Coronary artery (tissue), 2 donors: ENCODE data around the gene ACSM3.
"Not testable (repeated sequence)": the region's sequence is repeated elsewhere in the genome, so short reads cannot be mapped to it uniquely, and the experiment has no call there.

Experiments
- DNase-seq: peaks from one replicate; pipeline ENCODE4 v3.0.0-alpha.2; 2017; ENCODE audit warnings: low spot score
- H3K27ac ChIP-seq, 2 donors: fragments of 200-600 bp; sonication (generic); one replicate each; pipeline ENCODE4 v1.5.1; 2016 to 2019
- H3K4me3 ChIP-seq: fragments of 200-600 bp; sonication (generic); 2 replicates; pipeline ENCODE4 v1.5.1; 2016; ENCODE audit warnings: mild to moderate bottlenecking, moderate library complexity
- CTCF ChIP-seq: fragments of 200-600 bp; sonication (generic); IDR thresholded peaks from one replicate; pipeline ENCODE4 v1.5.1; 2019; ENCODE audit warnings: antibody characterized with exemption

The ACSM3 gene

GRCh38 chr16:20789130-20789529 lies 25.3 kb downstream of the ACSM3 start:
- H3K27ac ChIP-seq = no peak overlapping the region
- no peak for DNase-seq
- H3K4me3 ChIP-seq = no peak overlapping the region
- no peak for TF ChIP-seq CTCF

DNA sequence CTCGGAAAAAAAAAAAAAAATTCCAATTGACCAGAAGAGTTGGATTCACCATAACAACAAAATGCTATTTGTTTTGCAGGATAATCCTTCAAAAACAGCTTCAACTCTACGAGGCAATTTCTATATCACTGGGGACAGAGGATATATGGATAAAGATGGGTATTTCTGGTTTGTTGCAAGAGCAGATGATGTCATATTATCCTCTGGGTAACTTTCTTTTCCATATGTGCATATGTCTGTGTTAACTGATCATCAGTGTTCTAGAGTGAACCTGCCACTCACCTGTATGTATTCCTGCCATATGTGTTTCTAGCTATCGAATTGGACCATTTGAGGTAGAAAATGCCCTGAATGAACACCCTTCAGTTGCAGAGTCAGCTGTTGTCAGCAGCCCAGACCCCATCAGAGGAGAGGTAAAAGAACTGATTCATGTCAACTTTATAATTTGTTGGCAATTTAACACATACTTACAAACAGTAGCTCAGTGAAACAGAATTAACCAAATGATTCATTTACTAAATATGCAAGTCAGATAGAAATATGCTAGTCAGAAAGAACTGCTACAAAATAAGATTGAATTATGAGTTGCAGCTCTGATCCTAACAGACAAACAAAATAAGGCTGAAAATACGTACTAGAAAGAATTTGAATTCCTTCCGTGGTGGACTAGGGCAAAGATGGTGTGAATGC lies 28.3 kb downstream of the ACSM3 start:
- Histone ChIP-seq H3K27ac (peak overlapping the region in 1 of 2 donors; percentile 40), H3K4me3 (no peak overlapping the region)
- DNase-seq = no peak
- no peak for TF ChIP-seq CTCF

- Histone ChIP-seq H3K27ac (no peak overlapping the region), H3K4me3 (no peak overlapping the region)
- TF ChIP-seq CTCF = no peak
- no peak for DNase-seq
These were observed 34.5 kb downstream of the ACSM3 start for GRCh38 chr16:20798364-20798763.

GRCh38 chr16:20799599-20799998 lies 35.8 kb downstream of the ACSM3 start:
- no peak overlapping the region for H3K4me3 ChIP-seq
- no peak for DNase-seq
- H3K27ac ChIP-seq = no peak overlapping the region
- TF ChIP-seq CTCF = no peak

DNA sequence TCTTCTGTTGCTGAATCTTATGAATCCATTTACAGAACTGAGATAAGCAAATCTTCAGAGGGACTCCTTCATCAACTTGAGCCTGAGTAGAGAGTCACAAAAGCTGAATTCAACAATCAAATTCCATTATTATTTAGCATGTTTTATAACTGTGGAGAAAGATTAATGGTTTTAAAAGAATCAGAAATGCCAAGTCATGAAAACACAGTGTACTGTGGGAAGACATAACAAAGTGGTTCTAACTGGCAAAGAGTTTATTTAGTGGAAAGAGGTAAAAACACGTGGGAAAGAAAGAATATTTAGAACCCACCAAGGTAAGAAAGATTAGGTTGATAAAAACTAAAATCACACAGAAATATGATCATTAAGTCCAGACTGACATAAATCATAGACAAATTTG lies 37.5 kb downstream of the ACSM3 start:
- TF ChIP-seq CTCF = no peak
- no peak overlapping the region for H3K27ac ChIP-seq
- DNase-seq = no peak

DNA sequence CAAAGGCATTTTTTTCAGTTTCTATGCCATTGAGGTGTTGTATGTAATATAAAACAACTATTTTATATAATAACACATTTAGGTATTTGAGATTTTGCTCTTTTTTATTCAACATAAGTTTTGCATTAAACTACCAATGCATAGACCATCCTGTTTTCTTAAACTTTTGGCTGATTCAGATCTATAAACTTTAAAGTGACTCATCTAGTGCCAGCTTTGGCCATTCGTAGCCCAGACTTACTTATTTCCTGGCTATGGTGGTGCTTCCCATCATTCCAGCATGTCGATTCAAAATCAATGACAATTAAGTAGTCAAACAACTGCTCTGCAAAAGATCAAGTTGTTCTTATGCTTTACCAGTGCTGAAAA lies 39.4 kb downstream of the ACSM3 start:
- TF ChIP-seq CTCF = no peak
- Histone ChIP-seq H3K4me3 (no peak overlapping the region), H3K27ac (no peak overlapping the region)
- no peak for DNase-seq

More for the DNA sequence above, 37.5 kb downstream of the ACSM3 start:
- no peak overlapping the region for H3K4me3 ChIP-seq

- TF ChIP-seq CTCF = no peak
- Histone ChIP-seq H3K4me3 (no peak overlapping the region), H3K27ac (no peak overlapping the region)
- no peak for DNase-seq
These were observed 39.9 kb downstream of the ACSM3 start for GRCh38 chr16:20803561-20804214.

GRCh38 chr16:20805684-20806167 lies 41.9 kb downstream of the ACSM3 start:
- H3K27ac ChIP-seq = peak overlapping the region; percentile 88 to 93
- H3K4me3 ChIP-seq = peak overlapping the region; percentile 80
- DNase-seq = not testable (repeated sequence)
